Liver (tissue), 9 donors: ENCODE results near the gene AHSG. TPM values are rescaled to one million over a fixed set of nuclear protein-coding genes. Genes with fewer than 3 reads are reported as not detected.

ENCODE experiments used
- DNase-seq: peaks from one replicate; pipeline ENCODE4 v3.0.0-alpha.2; 2017; ENCODE audit warnings: low spot score
- H3K27ac ChIP-seq, 2 donors: one replicate each; pipeline ENCODE4 v1.7.0; 2013; ENCODE audit warnings: inconsistent platforms in 2 of 2, low read length in 2 of 2, control low read depth in 1 of 2, low read depth in 1 of 2, mild to moderate bottlenecking in 1 of 2
- H3K27me3 ChIP-seq, 4 donors: one replicate each; pipeline versions ENCODE4 v1.6.1 to v1.7.0; 2013; ENCODE audit warnings: low read length in 3 of 4, inconsistent platforms in 1 of 4, mild to moderate bottlenecking in 1 of 4, moderate library complexity in 1 of 4; ENCODE audit not compliant: control insufficient read depth in 4 of 4, insufficient read depth in 4 of 4
- H3K36me3 ChIP-seq, 4 donors: one replicate each; pipeline versions ENCODE4 v1.6.1 to v1.7.0; 2013; ENCODE audit warnings: low read length in 3 of 4, mild to moderate bottlenecking in 3 of 4, low read depth in 1 of 4, moderate library complexity in 1 of 4; ENCODE audit not compliant: control insufficient read depth in 4 of 4, insufficient read depth in 3 of 4
- H3K4me1 ChIP-seq, 4 donors: one replicate each; pipeline versions ENCODE4 v1.6.1 to v1.7.0; 2013; ENCODE audit warnings: low read length in 3 of 4, mild to moderate bottlenecking in 3 of 4, moderate library complexity in 1 of 4; ENCODE audit not compliant: control insufficient read depth in 4 of 4, insufficient read depth in 4 of 4
- H3K4me3 ChIP-seq, 3 donors: one replicate each; pipeline versions ENCODE4 v1.6.1 to v1.7.0; 2013; ENCODE audit warnings: low read length in 3 of 3, control low read depth in 1 of 3, low read depth in 1 of 3, mild to moderate bottlenecking in 1 of 3
- H3K9ac ChIP-seq, 2 donors: one replicate each; pipeline ENCODE4 v1.7.0; 2013; ENCODE audit warnings: low read length in 2 of 2, mild to moderate bottlenecking in 2 of 2, moderate library complexity in 2 of 2, control low read depth in 1 of 2, low read depth in 1 of 2
- H3K9me3 ChIP-seq, 4 donors: one replicate each; pipeline versions ENCODE4 v1.6.1 to v1.7.0; 2013; ENCODE audit warnings: low read length in 3 of 4; ENCODE audit not compliant: control insufficient read depth in 4 of 4
- ATF3 ChIP-seq: IDR thresholded peaks from 2 replicates; pipeline ENCODE4 v1.6.1; 2016; ENCODE audit warnings: antibody characterized with exemption
- CTCF ChIP-seq: fragments of 150-350 bp; IDR thresholded peaks from 2 replicates; pipeline ENCODE4 v1.5.1; 2017; ENCODE audit warnings: improper control_type of control experiment, low read depth, low read length; ENCODE audit not compliant: missing input control
- EGR1 ChIP-seq, 2 donors: IDR thresholded peaks; 2 replicates each; pipeline ENCODE4 v1.6.1; 2016 to 2018; ENCODE audit warnings: antibody characterized with exemption in 2 of 2, low read depth in 2 of 2
- FOXA1 ChIP-seq: IDR thresholded peaks from 2 replicates; pipeline ENCODE4 v1.6.1; 2016; ENCODE audit warnings: antibody characterized with exemption
- FOXA2 ChIP-seq: IDR thresholded peaks from 2 replicates; pipeline ENCODE4 v1.6.1; 2016; ENCODE audit warnings: antibody characterized with exemption
- GABPA ChIP-seq, 2 donors: IDR thresholded peaks in 1 of 2; conservative IDR thresholded peaks in 1 of 2; 2 replicates each; pipeline ENCODE4 v1.6.1; 2016; ENCODE audit warnings: antibody characterized with exemption in 2 of 2, mild to moderate bottlenecking in 1 of 2, moderate library complexity in 1 of 2
- HNF4A ChIP-seq, 2 donors: conservative IDR thresholded peaks; 2 replicates each; pipeline ENCODE4 v1.6.1; 2016; ENCODE audit warnings: antibody characterized with exemption in 2 of 2, mild to moderate bottlenecking in 2 of 2
- HNF4G ChIP-seq: IDR thresholded peaks from 2 replicates; pipeline ENCODE4 v1.6.1; 2016; ENCODE audit warnings: antibody characterized with exemption
- JUND ChIP-seq, 2 donors: IDR thresholded peaks; 2 replicates each; pipeline ENCODE4 v1.6.1; 2016; ENCODE audit warnings: antibody characterized with exemption in 2 of 2
- MAX ChIP-seq: IDR thresholded peaks from 2 replicates; pipeline ENCODE4 v1.6.1; 2016; ENCODE audit warnings: antibody characterized with exemption
- NR2F2 ChIP-seq: IDR thresholded peaks from 2 replicates; pipeline ENCODE4 v1.6.1; 2016; ENCODE audit warnings: antibody characterized with exemption
- RAD21 ChIP-seq, 2 donors: IDR thresholded peaks; 2 replicates each; pipeline ENCODE4 v1.6.1; 2016; ENCODE audit warnings: antibody characterized with exemption in 2 of 2, mild to moderate bottlenecking in 2 of 2
- REST ChIP-seq: IDR thresholded peaks from 2 replicates; pipeline ENCODE4 v1.6.1; 2016; ENCODE audit warnings: antibody characterized with exemption, mild to moderate bottlenecking
- RXRA ChIP-seq, 2 donors: IDR thresholded peaks; 2 replicates each; pipeline ENCODE4 v1.6.1; 2017 to 2018; ENCODE audit warnings: antibody characterized with exemption in 2 of 2, mild to moderate bottlenecking in 1 of 2
- SP1 ChIP-seq: IDR thresholded peaks from 2 replicates; pipeline ENCODE4 v1.6.1; 2018; ENCODE audit warnings: antibody characterized with exemption, mild to moderate bottlenecking
- ZBTB33 ChIP-seq: IDR thresholded peaks from 2 replicates; pipeline ENCODE4 v1.6.1; 2016; ENCODE audit warnings: antibody characterized with exemption
- WGBS: extraction: QIAGEN DNeasy Blood & Tissue Kit; methylation state at CpG from one replicate; pipeline ENCODE4 v1.1.7; 2013; 5-methylcytosine and 5-hydroxymethylcytosine counted together
- polyA plus RNA-seq, 2 donors: library from polyadenylated mRNA; stranded (reverse) in 1 of 2; unstranded in 1 of 2; fragments of 200-250 nt in 1 of 2; fragments of >200 nt in 1 of 2; fragmentation: Nextera tagmentation in 1 of 2; extraction: Ambion mirVana in 1 of 2; gene quantifications; one replicate each; pipeline versions ENCODE4 v1.2.1 to v1.2.3, GENCODE V29; 2013 to 2015
- total RNA-seq, 2 donors: library from RNA; depleted of rRNA; stranded (reverse); fragments of >200 nt; gene quantifications; one replicate each; pipeline ENCODE4 v1.2.3, GENCODE V29; 2014
- donor health status: healthy.
- donor health status: healthy.
- donor health status: healthy.
- donor health status: healthy.
- donor health status: healthy.

Gene AHSG
- total and polyA plus RNA-seq, 4 donors: 965 to 4,470 (median 2,050) TPM

GRCh38 chr3:186596568-186597287 lies 16.1 kb upstream of the AHSG start:
- Histone ChIP-seq H3K4me3 (no peak overlapping the region), H3K27ac (peak overlapping the region; percentile 27 to 32), H3K27me3 (no peaks in the 10 kb centered on the region), H3K9ac (no peak overlapping the region), H3K9me3 (no peaks in the 10 kb centered on the region), H3K4me1 (peaks cover 14 to 65% (median 47%) of the 10 kb centered on the region in 4 donors), H3K36me3 (no peaks in the 10 kb centered on the region)
- no peak for DNase-seq
- WGBS: 71% methylated on average over 17 of the region's 17 CpGs
- peak; percentile 82 for TF ChIP-seq REST
- no peak for TF ChIP-seq NR2F2
- TF ChIP-seq FOXA2: no peak
- TF ChIP-seq JUND (IDR thresholded peaks at IDR 0.05): no peak
- TF ChIP-seq EGR1 (IDR thresholded peaks at IDR 0.05; ENCODE audit: low read depth in 2 of 2): no peak
- no peak for TF ChIP-seq CTCF
- no peak for TF ChIP-seq HNF4G
- no peak for TF ChIP-seq FOXA1

- TF ChIP-seq MAX (peak; percentile 24), RAD21 (IDR thresholded peaks at IDR 0.05) (no peak)
- Histone ChIP-seq H3K36me3 (no peaks in the 10 kb centered on the region), H3K27ac (peak overlapping the region; percentile 78 to 84), H3K4me1 (peaks cover 14 to 76% (median 54%) of the 10 kb centered on the region in 4 donors), H3K4me3 (no peak overlapping the region), H3K9ac (no peak overlapping the region), H3K27me3 (no peaks in the 10 kb centered on the region), H3K9me3 (no peaks in the 10 kb centered on the region)
- no peak for DNase-seq
- 45% methylated on average over 11 of the region's 11 CpGs for WGBS
Measured at GRCh38 chr3:186598108-186598784, 14.6 kb upstream of the AHSG start.

- Histone ChIP-seq H3K4me1 (peaks cover 14 to 72% (median 54%) of the 10 kb centered on the region in 4 donors), H3K36me3 (no peaks in the 10 kb centered on the region), H3K27ac (peak overlapping the region; percentile 78 to 84), H3K9ac (peak overlapping the region in 1 of 2 donors; percentile 16), H3K9me3 (no peaks in the 10 kb centered on the region), H3K4me3 (no peak overlapping the region), H3K27me3 (no peaks in the 10 kb centered on the region)
- DNase-seq: no peak
- 37% methylated on average over 4 of the region's 4 CpGs for WGBS
- TF ChIP-seq FOXA2 (no peak), RXRA (IDR thresholded peaks at IDR 0.05) (no peak), SP1 (no peak), ATF3 (no peak), ZBTB33 (no peak), CTCF (no peak), HNF4A (conservative IDR thresholded peaks at IDR 0.05) (no peak), GABPA (IDR thresholded peaks at IDR 0.05 in 1 of 2, conservative IDR thresholded peaks at IDR 0.05 in 1 of 2) (no peak), HNF4G (no peak)
Measured at GRCh38 chr3:186598794-186599141, 14.1 kb upstream of the AHSG start.
